Astrocyte of the cerebellum (primary cell): ENCODE measurements around the gene RIPPLY3.
"Not testable (repeated sequence)": the region's sequence is repeated elsewhere in the genome, so short reads cannot be mapped to it uniquely, and the experiment has no call there.

Experiments used
- DNase-seq: peaks from one replicate; pipeline ENCODE4 v3.0.0-alpha.2; 2011; ENCODE audit warnings: low read depth
- H3K4me3 ChIP-seq: 2 replicates; pipeline ENCODE4 v1.5.1; 2011; ENCODE audit warnings: mild to moderate bottlenecking, low read depth, low read length, moderate library complexity
- in situ Hi-C: cut with HindIII; loops from 2 replicates; pipeline ENCODE4 v1.10.0; 2017; ENCODE audit warnings: low sequenced_read_pairs
- TF ChIP-seq, protein P1 (sequence below): IDR thresholded peaks from 2 replicates; pipeline ENCODE4 v1.5.1; 2012; ENCODE audit warnings: low read length, low read depth, moderate library complexity, mild to moderate bottlenecking; ENCODE audit errors: missing control alignments

Gene RIPPLY3

DNA sequence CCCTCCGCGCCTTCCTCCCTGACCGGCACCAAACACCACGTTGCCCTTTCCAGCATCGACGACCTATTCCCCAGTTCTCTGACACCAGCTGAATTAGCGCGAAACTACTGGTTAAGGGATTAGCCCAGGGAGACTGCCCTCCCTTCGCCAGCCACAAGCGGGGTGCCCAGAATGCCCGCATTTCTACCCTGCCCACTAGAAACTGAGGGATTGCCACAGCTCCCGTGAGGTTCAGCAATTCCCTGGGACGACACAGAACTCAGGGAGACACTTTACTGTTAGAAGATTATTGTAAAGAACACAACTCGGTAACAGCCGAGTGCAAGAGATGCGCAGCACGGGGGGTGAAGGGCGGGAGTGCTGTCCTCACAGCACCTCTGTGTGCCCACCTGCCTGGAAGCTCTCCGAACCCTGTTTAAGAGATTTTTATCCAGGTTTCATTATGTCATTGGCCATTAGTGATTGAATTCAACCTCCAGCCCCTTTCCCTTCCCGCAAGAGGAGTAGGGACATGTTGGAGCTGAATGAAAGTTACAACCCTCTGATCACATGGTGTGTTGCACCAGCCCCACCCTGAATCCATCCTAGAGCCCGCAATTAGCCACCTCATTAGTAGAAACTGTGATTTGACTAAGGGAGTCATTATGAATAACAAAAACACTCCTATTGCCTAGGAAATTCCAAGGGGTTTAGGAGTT lies 15.8 kb upstream of the RIPPLY3 start:
- in situ Hi-C loops: no loop called here
- no peak for DNase-seq
- peak overlapping the region; percentile 36 for H3K4me3 ChIP-seq
- TF ChIP-seq, protein P1, sequence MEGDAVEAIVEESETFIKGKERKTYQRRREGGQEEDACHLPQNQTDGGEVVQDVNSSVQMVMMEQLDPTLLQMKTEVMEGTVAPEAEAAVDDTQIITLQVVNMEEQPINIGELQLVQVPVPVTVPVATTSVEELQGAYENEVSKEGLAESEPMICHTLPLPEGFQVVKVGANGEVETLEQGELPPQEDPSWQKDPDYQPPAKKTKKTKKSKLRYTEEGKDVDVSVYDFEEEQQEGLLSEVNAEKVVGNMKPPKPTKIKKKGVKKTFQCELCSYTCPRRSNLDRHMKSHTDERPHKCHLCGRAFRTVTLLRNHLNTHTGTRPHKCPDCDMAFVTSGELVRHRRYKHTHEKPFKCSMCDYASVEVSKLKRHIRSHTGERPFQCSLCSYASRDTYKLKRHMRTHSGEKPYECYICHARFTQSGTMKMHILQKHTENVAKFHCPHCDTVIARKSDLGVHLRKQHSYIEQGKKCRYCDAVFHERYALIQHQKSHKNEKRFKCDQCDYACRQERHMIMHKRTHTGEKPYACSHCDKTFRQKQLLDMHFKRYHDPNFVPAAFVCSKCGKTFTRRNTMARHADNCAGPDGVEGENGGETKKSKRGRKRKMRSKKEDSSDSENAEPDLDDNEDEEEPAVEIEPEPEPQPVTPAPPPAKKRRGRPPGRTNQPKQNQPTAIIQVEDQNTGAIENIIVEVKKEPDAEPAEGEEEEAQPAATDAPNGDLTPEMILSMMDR: no peak

DNA sequence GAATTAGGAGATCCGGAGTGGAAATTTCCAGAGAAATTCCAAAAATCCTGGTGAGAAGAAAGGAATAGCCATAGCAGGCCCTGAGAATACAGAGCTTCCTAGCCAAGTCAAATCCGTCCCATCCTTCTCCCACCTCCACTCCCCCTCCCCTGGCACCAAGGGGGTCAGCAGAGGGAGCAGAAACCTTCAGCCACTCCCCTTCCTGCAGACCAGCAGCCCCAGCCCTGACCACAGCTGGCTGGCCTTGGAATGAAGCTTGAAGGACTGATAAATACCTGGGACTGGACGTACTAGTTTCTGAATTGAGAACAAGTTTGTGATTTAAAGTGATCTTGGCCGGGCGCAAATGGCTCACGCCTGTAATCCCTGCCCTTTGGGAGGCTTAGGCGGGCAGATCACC lies 13.8 kb upstream of the RIPPLY3 start:
- no peak for DNase-seq
- no peak overlapping the region for H3K4me3 ChIP-seq
- TF ChIP-seq, protein P1: no peak
- in situ Hi-C loops: no loop called here

- TF ChIP-seq, protein P1: no peak
- H3K4me3 ChIP-seq: no peak overlapping the region
- in situ Hi-C loops: no loop called here
- DNase-seq: no peak
These were observed 11.9 kb upstream of the RIPPLY3 start for GRCh38 chr21:36994501-36995158.

- H3K4me3 ChIP-seq, in situ Hi-C loops, DNase-seq: not testable (repeated sequence)
These were observed 11.2 kb upstream of the RIPPLY3 start for GRCh38 chr21:36995285-36995684.

DNA sequence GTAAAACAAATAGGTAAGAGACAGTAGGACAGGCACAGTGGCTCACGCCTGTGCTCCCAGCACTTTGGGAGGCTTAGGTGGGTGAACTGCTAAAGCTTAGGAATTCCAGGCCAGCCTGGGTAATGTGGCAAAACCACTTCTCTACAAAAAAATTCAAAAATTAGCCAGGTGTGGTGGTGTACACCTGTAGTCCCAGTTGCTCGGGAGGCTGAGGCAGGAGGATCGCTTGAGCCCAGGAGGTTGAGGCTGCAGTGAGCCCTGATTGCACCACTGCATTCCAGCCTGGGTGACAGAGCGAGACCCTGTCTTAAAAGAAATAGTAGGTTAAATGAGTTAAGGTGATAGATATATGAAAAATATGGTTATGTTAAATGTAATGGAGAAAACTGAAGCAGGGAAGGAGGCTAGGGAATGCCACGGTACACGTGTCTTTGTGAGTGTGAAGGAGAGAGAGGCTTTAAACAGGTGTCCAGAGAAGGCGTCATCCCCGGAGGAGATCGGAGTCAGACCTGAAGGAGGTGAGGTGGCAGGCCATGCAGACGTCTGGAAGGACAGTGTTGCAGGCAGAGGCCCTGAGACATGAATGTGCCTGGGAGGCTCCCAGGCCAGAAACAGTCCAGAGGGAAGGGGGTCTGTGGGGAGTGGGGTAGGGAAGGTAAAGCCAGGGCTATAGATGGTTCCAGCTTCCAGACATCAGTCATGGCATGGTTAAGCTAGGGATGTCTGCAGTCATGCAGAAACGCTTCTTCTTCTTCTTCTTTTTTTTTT lies 7.2 kb upstream of the RIPPLY3 start:
- DNase-seq: no peak
- TF ChIP-seq, protein P1: no peak
- H3K4me3 ChIP-seq: no peak overlapping the region
- in situ Hi-C loops: no loop called here

DNA sequence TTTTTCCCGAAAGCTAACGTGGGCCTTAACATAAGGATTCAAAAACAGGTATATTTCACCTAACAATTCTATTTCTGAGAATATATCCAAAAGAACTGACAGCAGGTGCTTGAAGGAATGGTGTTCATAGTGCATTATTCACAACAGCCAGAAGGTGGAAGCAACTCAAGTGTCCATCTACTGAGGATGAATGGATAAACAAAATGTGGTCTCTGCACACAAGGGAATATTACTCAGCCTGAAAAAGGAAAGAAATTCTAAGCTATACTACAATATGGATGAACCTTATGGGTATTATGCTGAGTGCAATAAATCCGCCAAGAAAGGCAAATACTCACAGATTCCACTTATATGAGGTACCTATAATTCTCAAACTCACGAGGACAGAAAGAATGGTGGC lies 6.1 kb upstream of the RIPPLY3 start:
- TF ChIP-seq, protein P1: no peak
- in situ Hi-C loops: no loop called here
- no peak for DNase-seq
- H3K4me3 ChIP-seq: no peak overlapping the region

GRCh38 chr21:37001441-37001840 lies 5.1 kb upstream of the RIPPLY3 start:
- in situ Hi-C loops: no loop called here
- no peak for DNase-seq

DNA sequence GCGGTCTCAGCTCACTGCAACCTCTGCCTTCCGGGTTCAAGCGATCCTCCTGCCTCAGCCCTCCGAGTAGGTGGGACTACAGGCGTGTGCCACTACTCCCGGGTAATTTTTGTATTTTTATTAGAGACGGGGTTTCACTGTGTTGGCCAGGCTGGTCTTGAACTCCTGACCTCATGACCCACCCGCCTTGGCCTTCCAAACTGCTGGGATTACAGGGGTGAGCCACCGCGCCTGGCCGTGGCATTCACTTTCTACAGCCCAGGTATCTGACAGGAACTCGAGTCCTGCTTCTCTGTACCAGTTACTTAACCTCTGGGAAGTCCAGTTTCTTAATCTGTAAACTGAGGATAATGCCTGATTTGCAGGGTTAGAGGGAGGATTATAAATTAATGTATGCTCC lies 3.7 kb upstream of the RIPPLY3 start:
- DNase-seq, H3K4me3 ChIP-seq, in situ Hi-C loops: not testable (repeated sequence)

More at GRCh38 chr21:37001441-37001840, 5.1 kb upstream of the RIPPLY3 start:
- no peak overlapping the region for H3K4me3 ChIP-seq
- TF ChIP-seq, protein P1: no peak

- H3K4me3 ChIP-seq, in situ Hi-C loops, DNase-seq: not testable (repeated sequence)
These were observed 2.6 kb upstream of the RIPPLY3 start for GRCh38 chr21:37003917-37004316.
